GM23338 (cell line): ENCODE results near the gene PIP5K1A.
"Not testable (repeated sequence)": the region's sequence is repeated elsewhere in the genome, so short reads cannot be mapped to it uniquely, and the experiment has no call there.

Experiments used
- CTCF ChIP-seq, 2 experiments: fragments of 200-600 bp in 1 of 2; sonication (generic) in 1 of 2; conservative IDR thresholded peaks; 2 replicates each; pipeline versions ENCODE4 v1.5.1 to v1.6.1; 2016 to 2017; ENCODE audit warnings: antibody characterized with exemption in 2 of 2, low read depth in 2 of 2, mild to moderate bottlenecking in 2 of 2, moderate library complexity in 1 of 2
- EZH2 ChIP-seq: fragments of 200-600 bp; sonication (generic); IDR thresholded peaks from one replicate; pipeline ENCODE4 v1.8.0; 2017; ENCODE audit warnings: antibody characterized with exemption, mild to moderate bottlenecking, low read depth; ENCODE audit not compliant: unreplicated experiment
- EZH2phosphoT487 ChIP-seq: fragments of 200-600 bp; sonication (generic); IDR thresholded peaks from one replicate; pipeline ENCODE4 v1.8.1; 2018; ENCODE audit warnings: antibody characterized with exemption; ENCODE audit not compliant: unreplicated experiment
- JUNB ChIP-seq: IDR thresholded peaks from one replicate; pipeline ENCODE4 v1.6.1; 2016; ENCODE audit warnings: antibody characterized with exemption; ENCODE audit not compliant: unreplicated experiment
- POLR2AphosphoS5 ChIP-seq: IDR thresholded peaks from 2 replicates; pipeline ENCODE4 v1.6.1; 2016; ENCODE audit warnings: antibody characterized with exemption, low read depth
- REST ChIP-seq: IDR thresholded peaks from one replicate; pipeline ENCODE4 v1.6.1; 2018; ENCODE audit warnings: antibody characterized with exemption; ENCODE audit not compliant: unreplicated experiment

- TF ChIP-seq CTCF (conservative IDR thresholded peaks at IDR 0.05; ENCODE audit: low read depth in 2 of 2); REST; POLR2AphosphoS5; EZH2; EZH2phosphoT487; JUNB: not testable (repeated sequence)
Measured at GRCh38 chr1:151275341-151275740, 77.0 kb downstream of the PIP5K1A start.
